Prostate gland (tissue), 2 donors: Measurements from ENCODE around the gene ABCC8. TPM values are rescaled to one million over a fixed set of nuclear protein-coding genes. Genes with fewer than 3 reads are reported as not detected.

ENCODE experiments used
- DNase-seq: peaks from one replicate; pipeline ENCODE4 v3.0.0-alpha.2; 2019; ENCODE audit warnings: low spot score
- H3K27ac ChIP-seq, 2 donors: fragments of 200-600 bp; sonication (generic); 2 replicates each; pipeline ENCODE4 v1.5.1; 2017 to 2019
- H3K27me3 ChIP-seq: fragments of 200-600 bp; sonication (generic); replicated peaks from 2 replicates; pipeline ENCODE4 v1.5.1; 2019; ENCODE audit not compliant: insufficient read depth
- H3K36me3 ChIP-seq, 2 donors: fragments of 200-600 bp; sonication (generic); 1 replicate in 1 of 2; 2 replicates in 1 of 2; pipeline versions ENCODE4 v1.5.1 to v1.8.1; 2017 to 2019
- H3K4me1 ChIP-seq: fragments of 200-600 bp; sonication (generic); replicated peaks from 2 replicates; pipeline ENCODE4 v1.5.1; 2019
- H3K4me3 ChIP-seq, 2 donors: fragments of 200-600 bp; sonication (generic); 2 replicates each; pipeline ENCODE4 v1.5.1; 2017 to 2019
- H3K9me3 ChIP-seq: fragments of 200-600 bp; sonication (generic); 2 replicates; pipeline ENCODE4 v1.5.1; 2017
- POLR2A ChIP-seq: fragments of 450-650 bp; IDR thresholded peaks from one replicate; pipeline ENCODE4 v1.6.1; 2016; ENCODE audit warnings: antibody characterized with exemption, mild to moderate bottlenecking
- POLR2AphosphoS5 ChIP-seq: sonication (generic); formaldehyde crosslinking; IDR thresholded peaks from one replicate; pipeline ENCODE4 v1.6.1; 2017; ENCODE audit warnings: antibody characterized with exemption
- WGBS: methylation state at CpG from one replicate; pipeline ENCODE4 v1.1.5; 2018; 5-methylcytosine and 5-hydroxymethylcytosine counted together
- intact Hi-C: fragments of 100-400 bp; cut with DNase I; formaldehyde crosslinking; loops from one replicate; pipeline ENCODE4 v1.14.2; 2022
- total RNA-seq, 2 donors: library from RNA; depleted of rRNA; stranded (reverse); fragments of >200 nt; gene quantifications; one replicate each; pipeline ENCODE4 v1.1.0, GENCODE V29; 2016
- TF ChIP-seq, protein P1 (sequence below), 4 experiments: fragments of 200-600 bp in 2 of 4; fragments of 450-650 bp in 2 of 4; sonication (generic) in 2 of 4; IDR thresholded peaks; 1 replicate in 3 of 4; 2 replicates in 1 of 4; pipeline ENCODE4 v1.5.1; 2016 to 2019; ENCODE audit warnings: antibody characterized with exemption in 4 of 4, mild to moderate bottlenecking in 2 of 4, moderate library complexity in 2 of 4

ABCC8 gene
- total RNA-seq, 2 donors from 2014 or later: 5.7 to 10.2 TPM

DNA sequence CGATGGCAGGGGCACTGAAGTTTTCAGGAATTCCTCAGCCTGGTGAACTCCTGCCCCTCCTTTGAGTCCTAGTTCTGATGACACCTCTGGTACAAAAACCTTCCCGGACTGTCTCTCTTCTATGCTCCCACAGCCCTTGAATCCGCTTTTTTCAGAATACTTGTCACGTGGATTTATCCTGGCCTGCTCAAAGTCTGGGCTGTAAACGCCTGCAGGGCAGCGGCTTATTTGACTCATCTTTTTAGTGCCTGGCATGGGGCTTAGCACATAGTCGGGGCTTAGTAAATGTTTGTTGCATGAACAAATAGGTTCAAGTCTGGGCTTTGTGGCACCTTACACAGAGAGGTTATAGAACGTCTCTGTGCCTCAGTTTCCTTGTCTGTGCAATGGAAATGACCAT is 74.8 kb downstream of the ABCC8 start:
- Histone ChIP-seq H3K27ac (no peak overlapping the region), H3K4me1 (peaks cover 4% of the 10 kb centered on the region), H3K4me3 (no peak overlapping the region), H3K27me3 (no peaks in the 10 kb centered on the region), H3K9me3 (no peaks in the 10 kb centered on the region), H3K36me3 (no peaks in the 10 kb centered on the region)
- intact Hi-C loops: no loop called here
- 84% methylated on average over 8 of the region's 8 CpGs for WGBS
- DNase-seq: no peak
- TF ChIP-seq POLR2A (no peak), POLR2AphosphoS5 (no peak)
- TF ChIP-seq, protein P1, sequence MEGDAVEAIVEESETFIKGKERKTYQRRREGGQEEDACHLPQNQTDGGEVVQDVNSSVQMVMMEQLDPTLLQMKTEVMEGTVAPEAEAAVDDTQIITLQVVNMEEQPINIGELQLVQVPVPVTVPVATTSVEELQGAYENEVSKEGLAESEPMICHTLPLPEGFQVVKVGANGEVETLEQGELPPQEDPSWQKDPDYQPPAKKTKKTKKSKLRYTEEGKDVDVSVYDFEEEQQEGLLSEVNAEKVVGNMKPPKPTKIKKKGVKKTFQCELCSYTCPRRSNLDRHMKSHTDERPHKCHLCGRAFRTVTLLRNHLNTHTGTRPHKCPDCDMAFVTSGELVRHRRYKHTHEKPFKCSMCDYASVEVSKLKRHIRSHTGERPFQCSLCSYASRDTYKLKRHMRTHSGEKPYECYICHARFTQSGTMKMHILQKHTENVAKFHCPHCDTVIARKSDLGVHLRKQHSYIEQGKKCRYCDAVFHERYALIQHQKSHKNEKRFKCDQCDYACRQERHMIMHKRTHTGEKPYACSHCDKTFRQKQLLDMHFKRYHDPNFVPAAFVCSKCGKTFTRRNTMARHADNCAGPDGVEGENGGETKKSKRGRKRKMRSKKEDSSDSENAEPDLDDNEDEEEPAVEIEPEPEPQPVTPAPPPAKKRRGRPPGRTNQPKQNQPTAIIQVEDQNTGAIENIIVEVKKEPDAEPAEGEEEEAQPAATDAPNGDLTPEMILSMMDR (IDR thresholded peaks at IDR 0.05): no peak

DNA sequence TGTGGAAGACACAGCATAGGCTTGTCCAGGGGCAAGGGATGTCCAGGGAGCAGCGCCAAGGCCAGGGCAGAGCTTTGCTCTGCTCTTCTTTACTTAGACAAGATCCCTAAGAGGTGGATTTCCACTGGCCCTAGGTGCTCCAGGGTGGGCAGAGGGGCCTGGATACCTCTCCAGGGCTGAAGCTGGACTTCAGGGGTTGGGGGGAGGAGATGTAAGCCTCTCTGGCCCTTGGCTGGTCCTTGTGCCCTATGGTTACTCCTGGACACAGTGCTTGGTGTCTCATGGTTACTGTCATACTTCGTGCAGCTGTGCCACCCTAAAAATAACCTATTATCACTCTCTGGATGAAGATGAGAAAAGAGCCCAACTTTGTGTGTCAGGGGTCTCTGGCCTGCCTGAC is 75.3 kb downstream of the ABCC8 start:
- 81% methylated on average over 2 of the region's 2 CpGs for WGBS
- H3K36me3 ChIP-seq: no peaks in the 10 kb centered on the region
- peaks cover 3% of the 10 kb centered on the region for H3K4me1 ChIP-seq
- no peaks in the 10 kb centered on the region for H3K9me3 ChIP-seq
- H3K27ac ChIP-seq: no peak overlapping the region
- no peak overlapping the region for H3K4me3 ChIP-seq
- no peaks in the 10 kb centered on the region for H3K27me3 ChIP-seq
- DNase-seq: no peak
- intact Hi-C loops: no loop called here
- no peak for TF ChIP-seq POLR2AphosphoS5
- TF ChIP-seq, protein P1 (IDR thresholded peaks at IDR 0.05): no peak
- TF ChIP-seq POLR2A: no peak

DNA sequence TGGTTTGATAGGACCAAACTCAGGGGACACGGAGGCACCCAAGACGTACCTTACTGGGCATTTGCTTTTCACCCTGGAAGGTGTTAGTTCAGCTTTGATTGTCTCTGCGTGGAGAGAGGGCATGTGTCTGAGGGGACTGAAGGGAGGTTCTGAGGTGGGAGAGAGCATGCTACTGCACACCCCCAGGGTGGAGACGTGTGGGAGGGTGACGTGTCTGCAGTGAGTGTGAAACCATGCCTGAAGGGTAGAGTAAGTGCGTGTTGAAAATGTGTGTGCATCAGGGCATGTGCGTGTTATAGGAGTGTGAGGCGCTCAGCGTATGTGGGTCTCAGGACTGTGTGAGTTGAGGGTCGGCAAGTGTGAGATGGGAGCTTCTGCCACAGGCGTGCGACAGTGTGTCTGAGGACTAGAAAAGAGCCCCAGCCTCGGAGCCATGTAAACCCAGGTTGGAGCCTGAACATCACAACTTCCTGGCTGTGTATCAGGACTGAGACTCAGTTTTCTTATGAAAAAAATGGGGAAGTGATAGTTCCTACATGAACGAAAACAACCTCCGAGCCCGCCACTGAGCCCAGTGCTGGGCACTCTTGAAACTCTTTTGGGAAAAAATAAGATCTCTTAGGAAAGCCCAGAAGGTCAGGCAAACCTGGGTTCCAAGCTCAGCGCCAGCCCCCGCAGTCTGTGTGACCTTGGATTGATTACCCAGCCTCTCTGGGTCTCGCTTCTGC is 76.4 kb downstream of the ABCC8 start:
- WGBS: 88% methylated on average over 19 of the region's 19 CpGs
- Histone ChIP-seq H3K4me1 (no peaks in the 10 kb centered on the region), H3K27ac (no peak overlapping the region), H3K27me3 (no peaks in the 10 kb centered on the region), H3K4me3 (no peak overlapping the region), H3K9me3 (no peaks in the 10 kb centered on the region), H3K36me3 (no peaks in the 10 kb centered on the region)
- TF ChIP-seq, protein P1 (IDR thresholded peaks at IDR 0.05): no peak
- TF ChIP-seq POLR2A: no peak
- no peak for TF ChIP-seq POLR2AphosphoS5
- DNase-seq: no peak
- intact Hi-C loops: no loop called here

DNA sequence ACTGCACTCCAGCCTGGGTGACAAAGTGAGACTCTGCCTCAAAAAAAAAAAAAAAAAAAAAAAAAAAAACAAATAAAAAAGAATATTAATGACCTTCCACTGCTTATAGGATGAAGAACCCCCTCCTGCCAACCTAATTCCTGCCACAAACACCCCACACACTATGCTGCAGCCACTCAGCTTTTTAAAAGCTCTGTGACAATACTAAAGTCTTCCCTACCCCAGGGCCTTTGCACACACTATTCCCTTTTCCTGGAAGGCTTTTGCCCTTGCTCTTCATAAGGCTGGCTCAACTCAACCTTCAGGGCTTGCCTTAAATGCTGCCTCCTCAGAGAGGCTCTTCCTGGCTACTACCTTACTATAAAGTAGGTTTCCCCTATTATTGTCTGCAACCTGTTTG is 77.4 kb downstream of the ABCC8 start:
- DNase-seq: no peak
- Histone ChIP-seq H3K9me3 (no peaks in the 10 kb centered on the region), H3K27me3 (no peaks in the 10 kb centered on the region), H3K36me3 (no peaks in the 10 kb centered on the region), H3K27ac (no peak overlapping the region), H3K4me1 (no peaks in the 10 kb centered on the region), H3K4me3 (no peak overlapping the region)
- intact Hi-C loops: no loop called here
- TF ChIP-seq POLR2AphosphoS5 (no peak), POLR2A (no peak)
- TF ChIP-seq, protein P1 (IDR thresholded peaks at IDR 0.05): no peak

DNA sequence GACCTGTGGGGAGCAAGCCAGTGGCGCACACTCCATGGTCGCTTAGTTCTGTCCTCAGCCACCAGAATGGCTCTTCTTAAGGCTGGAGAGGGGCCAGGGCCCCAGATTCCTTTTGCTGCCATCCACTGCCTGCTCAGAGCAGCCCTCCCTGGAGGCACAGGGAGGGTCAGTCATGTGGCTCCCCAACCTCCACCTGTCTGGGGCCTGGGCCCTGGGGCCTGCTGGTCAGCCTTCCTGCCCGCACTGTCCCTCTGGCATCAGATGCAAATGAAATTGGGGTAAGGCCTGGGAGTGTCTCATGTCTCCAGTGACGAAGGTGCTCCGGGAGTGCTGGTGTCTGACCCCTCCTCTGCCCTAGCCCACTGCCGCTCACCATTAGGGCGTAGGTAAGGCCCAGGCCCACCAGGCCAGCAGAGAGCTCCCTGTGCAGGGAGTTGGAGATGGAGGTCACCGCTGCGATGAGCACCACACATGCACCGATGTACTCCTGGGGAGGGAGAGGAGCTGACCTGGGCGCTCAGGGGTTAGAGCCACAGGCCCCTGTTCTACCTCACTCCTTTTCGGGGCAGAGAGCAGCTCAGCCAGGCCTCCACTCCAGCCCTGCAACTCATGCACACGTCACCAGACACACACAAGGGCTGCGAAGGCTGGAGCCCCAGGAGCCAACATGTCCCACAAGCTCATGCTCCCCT is 79.2 kb downstream of the ABCC8 start:
- WGBS: 95% methylated on average over 14 of the region's 14 CpGs
- intact Hi-C loops: no loop called here

More for the DNA sequence above, 79.2 kb downstream of the ABCC8 start:
- H3K9me3 ChIP-seq: no peaks in the 10 kb centered on the region
- no peaks in the 10 kb centered on the region for H3K27me3 ChIP-seq
- no peaks in the 10 kb centered on the region for H3K36me3 ChIP-seq
- no peak overlapping the region for H3K27ac ChIP-seq
- DNase-seq: no peak
- H3K4me3 ChIP-seq: no peak overlapping the region
- TF ChIP-seq POLR2A: no peak
- no peak for TF ChIP-seq POLR2AphosphoS5
- TF ChIP-seq, protein P1 (IDR thresholded peaks at IDR 0.05): no peak
- H3K4me1 ChIP-seq: no peaks in the 10 kb centered on the region
